DND-41 (cell line): ENCODE measurements around the gene DNAH3.

ENCODE experiments used
- CTCF ChIP-seq: IDR thresholded peaks from 2 replicates; pipeline ENCODE4 v1.5.1; 2012; ENCODE audit warnings: borderline replicate concordance, low read length, moderate library complexity, mild to moderate bottlenecking; ENCODE audit not compliant: poor library complexity, severe bottlenecking; ENCODE audit errors: extremely low read depth
- EZH2 ChIP-seq: IDR thresholded peaks from 3 replicates; pipeline ENCODE4 v1.6.1; 2012; ENCODE audit warnings: borderline replicate concordance, low read depth, mild to moderate bottlenecking, moderate library complexity, low read length, inconsistent platforms; ENCODE audit not compliant: severe bottlenecking

- TF ChIP-seq CTCF (no peak), EZH2 (no peak)
Observed at GRCh38 chr16:21134053-21134452, 16.6 kb downstream of the DNAH3 start.
